ENCODE data around the gene RASGRP4.
A peak's percentile ranks its signal among the peaks of the same experiment; 100 is the strongest.

The RASGRP4 gene

DNA sequence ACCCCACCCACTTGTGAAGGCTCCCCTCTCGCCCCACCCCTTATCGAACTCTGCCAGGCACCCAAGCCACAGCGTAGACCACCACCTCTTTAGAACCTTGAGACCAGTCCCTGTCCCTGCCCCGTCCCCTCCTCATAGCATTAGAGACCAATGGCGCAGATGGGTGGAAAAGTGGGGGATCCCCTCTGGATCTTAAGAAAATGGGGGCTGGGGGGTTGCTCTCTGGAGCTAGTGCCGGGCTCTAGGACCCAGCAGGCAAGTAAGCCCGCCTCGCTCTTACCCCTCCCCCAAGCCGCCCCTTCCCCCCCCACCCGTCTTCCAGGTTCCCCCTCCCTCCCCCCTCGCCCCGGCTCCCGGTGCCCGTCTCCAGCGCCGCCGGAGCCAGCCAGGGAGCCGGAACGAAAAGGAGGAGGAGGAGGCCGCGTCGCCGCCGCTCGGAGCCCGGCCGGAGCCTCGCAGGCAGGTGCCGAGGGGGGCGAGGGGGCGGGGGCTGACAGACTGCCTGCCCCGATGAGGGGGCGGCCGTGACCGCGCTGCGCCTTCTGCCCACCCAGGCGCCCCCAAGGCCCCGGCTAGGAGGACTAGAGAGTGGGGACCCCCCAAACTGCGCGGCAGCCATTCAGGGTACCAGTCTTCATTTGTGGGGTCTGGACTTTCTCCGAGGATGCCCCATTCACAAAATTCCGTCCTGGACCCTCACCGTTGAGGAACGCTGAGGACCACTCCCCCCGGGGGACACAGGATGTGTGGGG, 37.5 kb downstream of the RASGRP4 start, which contains the start of gene SPRED3:
Gene SPRED3, plus strand, starts transcription at position 349 of the 752 bp plus-strand sequence. CDS start 1,606 bp downstream, outside the sequence.
- peak within 1 kb of the TSS; percentile 94 for H3K4me3 ChIP-seq (ENCODE audit: low read depth, low read length)
- TF ChIP-seq, protein P1, sequence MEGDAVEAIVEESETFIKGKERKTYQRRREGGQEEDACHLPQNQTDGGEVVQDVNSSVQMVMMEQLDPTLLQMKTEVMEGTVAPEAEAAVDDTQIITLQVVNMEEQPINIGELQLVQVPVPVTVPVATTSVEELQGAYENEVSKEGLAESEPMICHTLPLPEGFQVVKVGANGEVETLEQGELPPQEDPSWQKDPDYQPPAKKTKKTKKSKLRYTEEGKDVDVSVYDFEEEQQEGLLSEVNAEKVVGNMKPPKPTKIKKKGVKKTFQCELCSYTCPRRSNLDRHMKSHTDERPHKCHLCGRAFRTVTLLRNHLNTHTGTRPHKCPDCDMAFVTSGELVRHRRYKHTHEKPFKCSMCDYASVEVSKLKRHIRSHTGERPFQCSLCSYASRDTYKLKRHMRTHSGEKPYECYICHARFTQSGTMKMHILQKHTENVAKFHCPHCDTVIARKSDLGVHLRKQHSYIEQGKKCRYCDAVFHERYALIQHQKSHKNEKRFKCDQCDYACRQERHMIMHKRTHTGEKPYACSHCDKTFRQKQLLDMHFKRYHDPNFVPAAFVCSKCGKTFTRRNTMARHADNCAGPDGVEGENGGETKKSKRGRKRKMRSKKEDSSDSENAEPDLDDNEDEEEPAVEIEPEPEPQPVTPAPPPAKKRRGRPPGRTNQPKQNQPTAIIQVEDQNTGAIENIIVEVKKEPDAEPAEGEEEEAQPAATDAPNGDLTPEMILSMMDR (IDR thresholded peaks at IDR 0.05; ENCODE audit: low read depth, low read length), result no peak

DNA sequence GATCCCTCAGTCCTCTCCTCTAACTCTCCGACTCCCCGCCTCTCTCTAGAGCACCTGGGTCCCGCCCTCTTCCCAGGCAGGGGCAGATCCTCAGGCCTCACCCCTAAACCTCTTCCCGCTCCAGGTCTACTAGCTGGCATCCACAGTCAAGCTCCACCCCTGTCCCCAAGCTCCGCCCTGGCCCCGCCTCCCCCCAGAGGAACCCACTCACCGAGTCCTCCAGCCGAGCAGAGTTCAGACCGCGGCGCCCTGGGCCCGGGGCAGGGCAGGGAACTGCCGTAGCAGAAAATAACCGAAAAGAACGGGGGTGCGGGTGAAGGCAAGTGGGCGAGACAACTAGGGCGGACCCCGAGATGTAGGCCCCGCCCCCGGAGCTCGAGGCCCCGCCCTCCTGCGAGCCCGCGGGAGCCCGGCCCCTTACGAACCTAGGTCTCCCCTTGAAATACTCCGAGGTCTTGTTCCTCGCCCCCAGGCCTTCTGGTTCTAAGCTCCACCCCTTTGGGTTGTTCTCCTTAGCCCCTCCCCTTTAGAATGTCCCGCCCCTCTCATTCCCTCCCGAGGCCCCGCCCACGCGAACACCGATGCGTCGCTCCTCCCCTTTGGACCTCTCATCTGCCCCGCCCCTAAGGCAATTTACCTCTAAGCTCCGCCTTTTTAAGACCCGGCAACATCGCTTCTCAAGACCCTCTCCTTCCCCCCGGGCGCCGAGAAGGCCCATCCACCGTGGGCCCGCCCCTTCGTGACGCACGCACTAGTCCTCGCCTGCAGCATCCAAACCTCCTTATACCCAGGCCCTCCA, 38.3 kb downstream of the RASGRP4 start, which contains the start of gene GGN:
Gene GGN, minus strand, starts transcription at position 485 of the 799 bp plus-strand sequence. CDS start 773 bp downstream, outside the sequence.
- H3K4me3 ChIP-seq (ENCODE audit: low read depth, low read length), result peak within 1 kb of the TSS; percentile 94

DNA sequence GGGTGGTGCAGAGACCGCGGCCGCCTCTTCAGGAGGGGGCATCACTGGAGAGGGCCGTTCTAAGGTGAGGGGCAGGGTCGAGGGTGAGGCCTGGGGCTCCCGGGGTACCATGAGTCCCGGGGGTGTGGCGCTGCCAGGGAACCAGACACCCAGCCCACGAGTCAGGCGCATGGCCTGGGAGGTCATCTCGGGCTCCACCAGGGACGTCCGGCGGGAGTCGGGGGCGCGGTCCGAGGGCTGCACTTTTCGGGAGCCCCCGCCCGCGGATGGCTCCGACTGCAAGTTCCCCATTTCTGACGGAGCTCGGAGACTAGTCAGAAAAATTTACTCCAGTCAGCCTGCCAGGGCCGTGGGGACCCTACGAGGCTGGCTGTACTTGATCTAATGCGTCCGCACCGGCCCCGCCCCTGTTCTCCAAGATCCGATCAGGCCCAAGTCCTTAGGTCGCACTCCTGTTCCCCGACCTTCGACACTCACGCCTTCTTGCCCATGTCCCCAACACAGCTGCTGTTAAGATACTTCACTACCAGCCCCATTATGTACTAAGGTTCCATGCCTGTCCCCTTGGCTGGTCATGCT, 39.0 kb downstream of the RASGRP4 start:
- TF ChIP-seq, protein P1 (IDR thresholded peaks at IDR 0.05; ENCODE audit: low read depth, low read length), result no peak
- H3K4me3 ChIP-seq (ENCODE audit: low read depth, low read length), result peak overlapping the region; percentile 94

More for the DNA sequence above, 38.3 kb downstream of the RASGRP4 start, which contains the start of gene GGN:
- TF ChIP-seq, protein P1 (IDR thresholded peaks at IDR 0.05; ENCODE audit: low read depth, low read length), result no peak

DNA sequence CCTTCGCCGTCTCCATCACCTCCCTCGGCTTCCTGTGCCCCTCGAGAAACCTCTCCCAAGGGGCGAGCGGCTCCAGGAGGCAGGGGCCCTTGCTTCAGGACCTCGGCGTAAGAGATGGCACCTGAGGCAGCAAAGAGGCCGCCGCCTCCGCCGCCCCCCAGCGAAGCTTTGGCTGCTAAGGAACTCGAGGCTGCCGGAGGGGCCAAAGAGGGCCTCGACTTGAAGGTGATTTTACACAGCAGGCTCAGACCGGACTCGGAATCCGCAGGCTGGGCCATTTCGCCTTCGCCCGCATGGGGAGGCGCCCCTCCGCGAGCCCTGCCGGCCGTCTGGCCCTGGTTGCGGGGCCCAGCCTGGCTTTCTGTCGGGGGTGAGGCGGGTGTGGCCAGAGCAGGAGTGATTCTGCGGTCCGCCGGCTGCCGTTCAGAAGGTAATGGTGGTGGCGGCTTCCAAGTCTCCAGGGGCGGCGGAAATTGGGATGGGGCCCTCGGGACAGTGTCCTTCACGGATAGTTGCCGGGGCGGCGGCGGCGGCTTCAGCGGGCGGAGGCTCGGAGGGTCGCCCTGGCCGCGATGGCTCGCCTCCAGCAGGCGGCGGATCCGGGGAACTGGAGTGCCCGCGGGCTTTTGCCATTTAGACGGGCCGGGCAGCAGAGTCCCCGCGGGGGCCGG, 39.6 kb downstream of the RASGRP4 start:
- no peak overlapping the region for H3K4me3 ChIP-seq (ENCODE audit: low read depth, low read length)

DNA sequence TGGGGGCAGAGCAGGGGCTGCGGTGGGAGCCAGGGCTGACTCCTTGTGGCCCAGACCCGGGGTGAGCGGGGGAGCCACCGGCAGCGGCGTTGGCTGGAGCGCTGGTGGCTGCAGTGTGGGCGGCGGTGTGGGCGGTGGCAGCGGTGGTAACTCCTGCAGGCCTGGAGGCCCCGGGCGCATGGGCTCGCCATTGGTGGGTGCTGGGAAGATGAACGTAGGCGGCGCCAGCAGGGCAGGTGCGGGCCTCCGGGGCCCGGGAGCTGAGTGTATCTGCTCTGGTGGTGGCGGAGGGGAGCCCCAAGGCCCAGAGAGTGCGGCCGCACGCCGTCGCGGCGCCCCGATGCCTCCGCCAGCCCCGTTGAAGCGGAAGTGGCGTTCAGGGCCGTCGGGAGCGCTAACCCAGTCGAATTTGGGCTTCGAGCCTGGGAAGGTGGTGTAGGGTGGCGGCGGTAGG, 40.2 kb downstream of the RASGRP4 start:
- TF ChIP-seq, protein P1 (IDR thresholded peaks at IDR 0.05; ENCODE audit: low read depth, low read length), result no peak
- H3K4me3 ChIP-seq (ENCODE audit: low read depth, low read length), result no peak overlapping the region

More for the DNA sequence above, 39.6 kb downstream of the RASGRP4 start:
- TF ChIP-seq, protein P1 (IDR thresholded peaks at IDR 0.05; ENCODE audit: low read depth, low read length), result no peak

DNA sequence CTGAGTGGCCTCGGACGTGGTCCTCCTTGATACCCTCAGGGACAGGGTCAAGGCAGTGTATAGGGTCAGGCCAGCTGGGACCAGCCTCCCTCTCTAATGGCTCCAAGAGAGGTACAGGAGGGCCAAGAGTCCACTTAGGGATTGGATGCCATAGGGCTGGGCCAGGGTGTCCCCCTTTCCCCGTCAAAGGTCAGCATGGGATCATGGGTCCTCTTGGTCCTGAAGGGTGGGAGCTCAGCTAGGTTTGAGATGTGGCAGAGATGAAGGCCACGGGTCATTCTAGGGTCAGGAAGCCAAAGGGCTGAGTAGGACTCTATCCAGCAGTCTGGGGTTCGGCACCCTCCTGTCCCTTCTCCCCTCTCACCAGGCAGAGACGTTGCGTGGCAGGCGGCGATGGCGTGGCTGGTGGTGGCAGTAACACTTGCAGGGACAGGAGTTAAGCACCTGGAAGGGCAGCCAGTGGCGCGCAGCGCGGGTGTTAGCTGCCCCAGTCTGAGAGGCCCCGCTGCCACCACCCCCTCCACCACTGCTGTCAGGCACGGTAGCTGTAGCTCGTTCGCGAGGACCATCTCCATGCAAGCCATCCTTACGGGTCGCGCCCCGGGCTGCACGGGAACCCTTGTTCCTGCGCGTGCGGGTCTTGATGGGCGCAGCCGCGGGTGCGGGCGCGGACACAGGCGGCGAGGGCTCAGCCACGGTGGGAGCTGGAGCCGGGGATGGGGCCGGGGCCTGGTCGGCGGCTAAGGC, 40.8 kb downstream of the RASGRP4 start:
- TF ChIP-seq, protein P1 (IDR thresholded peaks at IDR 0.05; ENCODE audit: low read depth, low read length), result no peak
- no peak overlapping the region for H3K4me3 ChIP-seq (ENCODE audit: low read depth, low read length)
